Loucy (cell line): ENCODE results near the gene RPP25L.

Experiments used
- H2AFZ ChIP-seq: fragments of 200-600 bp; sonication (generic); 2 replicates; pipeline ENCODE4 v1.6.0; 2016; ENCODE audit warnings: antibody characterized with exemption, mild to moderate bottlenecking, low read length, moderate library complexity
- H3F3A ChIP-seq: fragments of 200-600 bp; 2 replicates; pipeline ENCODE4 v1.6.0; 2016; ENCODE audit warnings: antibody characterized with exemption, low read depth, mild to moderate bottlenecking
- H3K27me3 ChIP-seq: fragments of 200-600 bp; sonication (generic); 2 replicates; pipeline ENCODE4 v1.6.1; 2014; ENCODE audit warnings: low read length, mild to moderate bottlenecking; ENCODE audit not compliant: insufficient read depth, poor library complexity, severe bottlenecking
- H3K36me3 ChIP-seq: fragments of 200-600 bp; sonication (generic); 2 replicates; pipeline ENCODE4 v1.6.1; 2016; ENCODE audit warnings: low read length; ENCODE audit not compliant: insufficient read depth
- H3K4me1 ChIP-seq: fragments of 200-600 bp; sonication (generic); 2 replicates; pipeline ENCODE4 v1.5.1; 2014; ENCODE audit warnings: low read length, mild to moderate bottlenecking; ENCODE audit not compliant: insufficient read depth, poor library complexity, severe bottlenecking
- H3K4me2 ChIP-seq: fragments of 200-600 bp; sonication (generic); 2 replicates; pipeline ENCODE4 v1.6.0; 2014; ENCODE audit warnings: antibody characterized with exemption, low read length, low read depth, mild to moderate bottlenecking; ENCODE audit not compliant: poor library complexity, severe bottlenecking
- H3K4me3 ChIP-seq: fragments of 200-600 bp; sonication (generic); 2 replicates; pipeline ENCODE4 v1.5.1; 2014; ENCODE audit warnings: low read length, mild to moderate bottlenecking, mixed read lengths; ENCODE audit not compliant: poor library complexity, severe bottlenecking
- H3K79me2 ChIP-seq: fragments of 200-600 bp; sonication (generic); 2 replicates; pipeline ENCODE4 v1.6.1; 2014; ENCODE audit warnings: low read length; ENCODE audit not compliant: insufficient read depth
- H3K9ac ChIP-seq: fragments of 200-600 bp; sonication (generic); 2 replicates; pipeline ENCODE4 v1.6.0; 2014; ENCODE audit warnings: mild to moderate bottlenecking, low read depth, low read length, moderate library complexity; ENCODE audit not compliant: poor library complexity, severe bottlenecking
- H3K9me2 ChIP-seq: fragments of 200-600 bp; sonication (generic); replicated peaks from 2 replicates; pipeline ENCODE4 v1.6.1; 2016; ENCODE audit warnings: low read depth, low read length, mixed read lengths
- H3K9me3 ChIP-seq: fragments of 200-600 bp; sonication (generic); 2 replicates; pipeline ENCODE4 v1.6.1; 2014; ENCODE audit warnings: mild to moderate bottlenecking, antibody characterized with exemption, low read length, low read depth; ENCODE audit not compliant: insufficient read depth
- H4K20me1 ChIP-seq: fragments of 200-600 bp; sonication (generic); 2 replicates; pipeline ENCODE4 v1.6.0; 2014; ENCODE audit warnings: antibody characterized with exemption, low read length, mild to moderate bottlenecking; ENCODE audit not compliant: insufficient read depth, poor library complexity, severe bottlenecking
- EZH2phosphoT487 ChIP-seq: fragments of 200-600 bp; IDR thresholded peaks from 2 replicates; pipeline ENCODE4 v1.6.1; 2018; ENCODE audit warnings: antibody characterized with exemption, mild to moderate bottlenecking, moderate library complexity, borderline replicate concordance
- TF ChIP-seq, protein P1 (sequence below): fragments of 200-600 bp; sonication (generic); conservative IDR thresholded peaks from 2 replicates; pipeline ENCODE4 v1.5.1; 2014; ENCODE audit warnings: mild to moderate bottlenecking, antibody characterized with exemption, low read length

RPP25L gene

DNA sequence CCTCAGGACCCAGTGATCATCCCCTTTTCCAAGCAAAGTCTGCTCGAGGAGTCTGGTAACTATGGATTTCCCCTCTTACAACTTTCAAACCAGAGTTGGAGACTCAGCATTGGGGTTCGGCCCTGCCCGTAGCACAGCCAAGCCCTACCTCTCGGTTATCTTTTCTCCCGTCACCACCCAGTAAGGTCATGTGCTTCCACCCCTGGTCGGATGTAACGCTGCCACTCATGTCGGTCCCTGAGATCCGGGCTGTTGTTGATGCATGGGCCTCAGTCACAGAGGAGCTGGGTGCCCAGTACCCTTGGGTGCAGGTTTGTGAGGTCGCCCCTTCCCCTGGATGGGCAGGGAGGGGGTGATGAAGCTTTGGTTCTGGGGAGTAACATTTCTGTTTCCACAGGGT, 35.8 kb upstream of the RPP25L start:
- Histone ChIP-seq H3K4me1 (peaks cover 23% of the 10 kb centered on the region), H4K20me1 (peaks cover 16% of the 10 kb centered on the region), H3K9me3 (no peaks in the 10 kb centered on the region), H3K79me2 (peaks cover 24% of the 10 kb centered on the region), H3K36me3 (peaks cover 10% of the 10 kb centered on the region; the same call in 1 of the 2 replicates), H3K9me2 (no peaks in the 10 kb centered on the region), H2AFZ (no peak overlapping the region), H3K27me3 (no peaks in the 10 kb centered on the region), H3F3A (no peaks in the 10 kb centered on the region), H3K9ac (peak overlapping the region; percentile 81), H3K4me3 (peak overlapping the region; percentile 85), H3K4me2 (peak overlapping the region; percentile 85)
- no peak for TF ChIP-seq EZH2phosphoT487
- TF ChIP-seq, protein P1, sequence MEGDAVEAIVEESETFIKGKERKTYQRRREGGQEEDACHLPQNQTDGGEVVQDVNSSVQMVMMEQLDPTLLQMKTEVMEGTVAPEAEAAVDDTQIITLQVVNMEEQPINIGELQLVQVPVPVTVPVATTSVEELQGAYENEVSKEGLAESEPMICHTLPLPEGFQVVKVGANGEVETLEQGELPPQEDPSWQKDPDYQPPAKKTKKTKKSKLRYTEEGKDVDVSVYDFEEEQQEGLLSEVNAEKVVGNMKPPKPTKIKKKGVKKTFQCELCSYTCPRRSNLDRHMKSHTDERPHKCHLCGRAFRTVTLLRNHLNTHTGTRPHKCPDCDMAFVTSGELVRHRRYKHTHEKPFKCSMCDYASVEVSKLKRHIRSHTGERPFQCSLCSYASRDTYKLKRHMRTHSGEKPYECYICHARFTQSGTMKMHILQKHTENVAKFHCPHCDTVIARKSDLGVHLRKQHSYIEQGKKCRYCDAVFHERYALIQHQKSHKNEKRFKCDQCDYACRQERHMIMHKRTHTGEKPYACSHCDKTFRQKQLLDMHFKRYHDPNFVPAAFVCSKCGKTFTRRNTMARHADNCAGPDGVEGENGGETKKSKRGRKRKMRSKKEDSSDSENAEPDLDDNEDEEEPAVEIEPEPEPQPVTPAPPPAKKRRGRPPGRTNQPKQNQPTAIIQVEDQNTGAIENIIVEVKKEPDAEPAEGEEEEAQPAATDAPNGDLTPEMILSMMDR: no peak

DNA sequence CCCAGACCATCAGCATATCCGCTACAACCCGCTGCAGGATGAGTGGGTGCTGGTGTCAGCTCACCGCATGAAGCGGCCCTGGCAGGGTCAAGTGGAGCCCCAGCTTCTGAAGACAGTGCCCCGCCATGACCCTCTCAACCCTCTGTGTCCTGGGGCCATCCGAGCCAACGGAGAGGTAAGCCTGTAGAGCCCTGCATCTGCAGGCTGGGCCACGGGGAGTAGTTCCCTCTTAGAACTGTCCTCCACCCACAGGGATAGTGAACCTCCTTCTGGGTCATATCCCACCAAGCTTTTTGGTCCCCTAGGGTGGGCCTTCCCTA, 35.1 kb upstream of the RPP25L start:
- Histone ChIP-seq H3K79me2 (peaks cover 24% of the 10 kb centered on the region), H3K9me3 (no peaks in the 10 kb centered on the region), H3K9me2 (no peaks in the 10 kb centered on the region), H3K9ac (peak overlapping the region; percentile 81), H3K4me1 (peaks cover 23% of the 10 kb centered on the region), H3K4me3 (peak overlapping the region; percentile 85), H2AFZ (peak overlapping the region; percentile 94), H3F3A (no peaks in the 10 kb centered on the region), H4K20me1 (peaks cover 16% of the 10 kb centered on the region), H3K27me3 (no peaks in the 10 kb centered on the region), H3K4me2 (peak overlapping the region; percentile 85), H3K36me3 (peaks cover 10% of the 10 kb centered on the region; the same call in 1 of the 2 replicates)
- TF ChIP-seq, protein P1: no peak; the same call in 1 of the 2 replicates
- no peak for TF ChIP-seq EZH2phosphoT487

DNA sequence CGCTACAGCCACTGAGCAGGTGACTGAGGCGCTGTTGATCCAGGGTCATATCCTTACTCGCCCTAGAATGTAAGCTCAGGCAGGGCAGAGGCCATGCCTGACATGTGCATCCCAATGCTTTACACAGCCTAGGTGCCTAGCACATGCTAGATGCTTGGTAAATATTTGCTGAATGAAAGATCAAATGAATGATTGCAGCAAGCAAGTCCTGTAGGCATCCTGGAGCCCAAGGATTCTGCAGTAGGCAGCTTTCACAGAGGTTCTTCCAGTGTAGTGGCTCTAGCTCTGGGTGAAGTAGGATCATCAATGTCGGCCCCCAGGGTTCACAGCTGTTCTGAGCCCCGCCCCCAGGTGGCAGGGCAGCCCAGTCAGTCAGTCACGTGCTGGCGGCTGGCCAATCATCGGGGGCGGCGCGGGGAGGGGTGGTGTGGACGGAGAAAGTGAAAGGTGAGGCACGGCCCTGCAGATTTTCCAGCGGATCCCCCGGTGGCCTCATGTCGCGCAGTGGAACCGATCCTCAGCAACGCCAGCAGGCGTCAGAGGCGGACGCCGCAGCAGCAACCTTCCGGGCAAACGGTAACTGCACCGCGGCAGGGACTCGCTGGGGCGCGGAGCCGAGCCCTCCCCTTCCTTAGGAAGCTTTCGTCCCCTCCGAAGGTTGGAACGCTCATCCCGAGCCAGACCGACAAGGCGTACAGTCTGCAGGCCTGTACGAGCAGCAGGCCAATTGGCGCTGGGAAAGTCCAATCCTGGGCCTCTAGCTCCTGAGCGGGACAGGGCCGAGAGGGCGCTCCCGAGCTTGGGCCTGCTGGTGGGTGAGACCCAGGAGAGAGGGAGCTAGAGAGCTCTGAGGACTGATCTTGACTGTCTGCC, 34.5 kb upstream of the RPP25L start, which contains the start of gene GALT:
GALT (plus strand) TSS at position 465 of the 873 bp plus-strand sequence; CDS start at position 495, 30 bp downstream.
- Histone ChIP-seq H3K9me2 (no peaks in the 10 kb centered on the region), H3K4me2 (peak within 1 kb of the TSS; percentile 85), H3K4me3 (peak within 1 kb of the TSS; percentile 85), H3K9ac (peak within 1 kb of the TSS; percentile 81), H3K27me3 (no peaks in the 10 kb centered on the region), H3K36me3 (peaks cover 10% of the 10 kb centered on the region; the same call in 1 of the 2 replicates), H3K4me1 (peaks cover 23% of the 10 kb centered on the region), H3F3A (no peaks in the 10 kb centered on the region), H4K20me1 (peaks cover 16% of the 10 kb centered on the region), H3K79me2 (peaks cover 24% of the 10 kb centered on the region), H3K9me3 (no peaks in the 10 kb centered on the region), H2AFZ (peak within 1 kb of the TSS; percentile 94)
- TF ChIP-seq EZH2phosphoT487: no peak
- TF ChIP-seq, protein P1: peak; percentile 72
